ENCODE results near the gene MEGF11. TPM values are rescaled to one million over a fixed set of nuclear protein-coding genes. Genes with fewer than 3 reads are reported as not detected.

MEGF11 gene
- total RNA-seq, 2 donors from 2014 or later: not detected

GRCh38 chr15:65906396-65906795 is 347.2 kb downstream of the MEGF11 start:
- H3K36me3 ChIP-seq: peaks cover 0 to 3% of the 10 kb centered on the region in 2 donors
- H3K4me3 ChIP-seq: no peak overlapping the region
- TF ChIP-seq CTCF (IDR thresholded peaks at IDR 0.05): no peak
- no peak for TF ChIP-seq POLR2AphosphoS5 (IDR thresholded peaks at IDR 0.05)
- TF ChIP-seq POLR2A (IDR thresholded peaks at IDR 0.05): no peak
- H3K4me1 ChIP-seq (replicated peaks): no peaks in the 10 kb centered on the region
- H3K9me3 ChIP-seq: no peaks in the 10 kb centered on the region
- H3K27ac ChIP-seq: no peak overlapping the region
- intact Hi-C loops (cut with DNase I): no loop called here
- DNase-seq (ENCODE audit: low spot score): no peak
- H3K27me3 ChIP-seq (replicated peaks; ENCODE audit: insufficient read depth): no peaks in the 10 kb centered on the region
- 36% methylated on average over 1 of the region's 1 CpG for WGBS

GRCh38 chr15:65904301-65904700 is 349.2 kb downstream of the MEGF11 start:
- 77% methylated on average over 4 of the region's 4 CpGs for WGBS
- no peak for TF ChIP-seq CTCF (IDR thresholded peaks at IDR 0.05)
- TF ChIP-seq POLR2AphosphoS5 (IDR thresholded peaks at IDR 0.05): no peak
- TF ChIP-seq POLR2A (IDR thresholded peaks at IDR 0.05): no peak
- Histone ChIP-seq H3K4me3 (no peak overlapping the region), H3K36me3 (peaks cover 0 to 3% of the 10 kb centered on the region in 2 donors), H3K9me3 (no peaks in the 10 kb centered on the region), H3K4me1 (replicated peaks) (no peaks in the 10 kb centered on the region), H3K27ac (no peak overlapping the region), H3K27me3 (replicated peaks; ENCODE audit: insufficient read depth) (no peaks in the 10 kb centered on the region)
- no peak for DNase-seq (ENCODE audit: low spot score)
- intact Hi-C loops (cut with DNase I): no loop called here

GRCh38 chr15:65903296-65904073 is 350.1 kb downstream of the MEGF11 start:
- 82% methylated on average over 6 of the region's 6 CpGs for WGBS
- TF ChIP-seq POLR2A (IDR thresholded peaks at IDR 0.05): no peak
- TF ChIP-seq POLR2AphosphoS5 (IDR thresholded peaks at IDR 0.05): no peak
- no peak for TF ChIP-seq CTCF (IDR thresholded peaks at IDR 0.05)
- no peak overlapping the region for H3K4me3 ChIP-seq
- no peaks in the 10 kb centered on the region for H3K9me3 ChIP-seq
- H3K27ac ChIP-seq: no peak overlapping the region
- H3K27me3 ChIP-seq (replicated peaks; ENCODE audit: insufficient read depth): no peaks in the 10 kb centered on the region
- DNase-seq (ENCODE audit: low spot score): no peak
- no peaks in the 10 kb centered on the region for H3K4me1 ChIP-seq (replicated peaks)
- H3K36me3 ChIP-seq: peaks cover 0 to 3% of the 10 kb centered on the region in 2 donors
- intact Hi-C loops (cut with DNase I): no loop called here

GRCh38 chr15:65902373-65902772 is 351.2 kb downstream of the MEGF11 start:
- no peaks in the 10 kb centered on the region for H3K27me3 ChIP-seq (replicated peaks; ENCODE audit: insufficient read depth)
- WGBS: 79% methylated on average over 1 of the region's 1 CpG
- no peaks in the 10 kb centered on the region for H3K4me1 ChIP-seq (replicated peaks)
- no peak overlapping the region for H3K4me3 ChIP-seq
- H3K36me3 ChIP-seq: no peaks in the 10 kb centered on the region
- no peak overlapping the region for H3K27ac ChIP-seq
- peak; percentile 10 for DNase-seq (ENCODE audit: low spot score)
- intact Hi-C loops (cut with DNase I): no loop called here
- H3K9me3 ChIP-seq: no peaks in the 10 kb centered on the region
- TF ChIP-seq CTCF (IDR thresholded peaks at IDR 0.05): no peak
- TF ChIP-seq POLR2A (IDR thresholded peaks at IDR 0.05): no peak
- no peak for TF ChIP-seq POLR2AphosphoS5 (IDR thresholded peaks at IDR 0.05)

- intact Hi-C loops (cut with DNase I): no loop called here
- 96% methylated on average over 3 of the region's 3 CpGs for WGBS
- H3K36me3 ChIP-seq: no peaks in the 10 kb centered on the region
Observed at GRCh38 chr15:65901836-65902235, 351.7 kb downstream of the MEGF11 start.

More at GRCh38 chr15:65901836-65902235, 351.7 kb downstream of the MEGF11 start:
- DNase-seq (ENCODE audit: low spot score): no peak
- Histone ChIP-seq H3K4me1 (replicated peaks) (no peaks in the 10 kb centered on the region), H3K4me3 (no peak overlapping the region), H3K27me3 (replicated peaks; ENCODE audit: insufficient read depth) (no peaks in the 10 kb centered on the region), H3K9me3 (no peaks in the 10 kb centered on the region), H3K27ac (no peak overlapping the region)
- TF ChIP-seq POLR2A (IDR thresholded peaks at IDR 0.05) (no peak), CTCF (IDR thresholded peaks at IDR 0.05) (no peak), POLR2AphosphoS5 (IDR thresholded peaks at IDR 0.05) (no peak)
